Activated CD8-positive, alpha-beta memory T cell treated with anti-CD3 and anti-CD28 coated beads for 24 hours (primary cell): ENCODE measurements around the gene CERK.
"Not testable (repeated sequence)": the region's sequence is repeated elsewhere in the genome, so short reads cannot be mapped to it uniquely, and the experiment has no call there.

Source experiments
- DNase-seq: peaks from one replicate; pipeline ENCODE4 v3.0.0-alpha.2; 2020

The CERK gene, protein sequence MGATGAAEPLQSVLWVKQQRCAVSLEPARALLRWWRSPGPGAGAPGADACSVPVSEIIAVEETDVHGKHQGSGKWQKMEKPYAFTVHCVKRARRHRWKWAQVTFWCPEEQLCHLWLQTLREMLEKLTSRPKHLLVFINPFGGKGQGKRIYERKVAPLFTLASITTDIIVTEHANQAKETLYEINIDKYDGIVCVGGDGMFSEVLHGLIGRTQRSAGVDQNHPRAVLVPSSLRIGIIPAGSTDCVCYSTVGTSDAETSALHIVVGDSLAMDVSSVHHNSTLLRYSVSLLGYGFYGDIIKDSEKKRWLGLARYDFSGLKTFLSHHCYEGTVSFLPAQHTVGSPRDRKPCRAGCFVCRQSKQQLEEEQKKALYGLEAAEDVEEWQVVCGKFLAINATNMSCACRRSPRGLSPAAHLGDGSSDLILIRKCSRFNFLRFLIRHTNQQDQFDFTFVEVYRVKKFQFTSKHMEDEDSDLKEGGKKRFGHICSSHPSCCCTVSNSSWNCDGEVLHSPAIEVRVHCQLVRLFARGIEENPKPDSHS

DNA sequence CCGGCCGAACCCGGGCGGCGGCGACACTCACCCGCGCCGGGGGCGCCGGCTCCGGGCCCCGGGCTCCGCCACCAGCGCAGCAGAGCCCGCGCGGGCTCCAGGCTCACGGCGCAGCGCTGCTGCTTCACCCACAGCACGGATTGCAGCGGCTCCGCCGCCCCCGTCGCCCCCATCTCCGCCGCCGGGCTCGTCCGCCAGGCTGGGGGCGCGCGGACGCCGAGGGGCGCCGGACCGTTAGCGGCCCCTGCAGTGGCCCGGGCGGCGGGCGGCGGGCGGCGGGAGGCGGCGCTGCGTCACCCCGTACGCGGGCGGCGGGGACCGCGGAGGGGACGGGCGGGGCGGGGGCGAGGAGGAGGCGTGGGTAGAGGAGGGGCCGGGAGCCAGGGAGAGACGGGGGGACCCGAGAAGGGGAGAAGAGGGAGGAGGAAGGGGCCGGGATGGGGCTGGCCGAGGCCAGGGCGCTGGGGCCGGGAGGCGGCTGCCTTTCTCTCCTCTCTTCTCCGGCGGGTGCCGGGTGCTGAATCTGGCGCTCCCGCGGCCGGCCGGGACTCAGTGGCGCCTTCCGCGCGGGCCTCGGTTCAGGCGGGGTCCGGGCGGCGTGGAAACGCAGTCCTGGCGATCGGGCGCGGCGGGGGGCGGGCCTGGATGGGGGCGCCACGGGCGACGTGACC, at the start of gene CERK:
CERK (minus strand) TSS at position 277 of the 671 bp plus-strand sequence; CDS start at position 173, 104 bp downstream.
- DNase-seq: peak; percentile 81

DNA sequence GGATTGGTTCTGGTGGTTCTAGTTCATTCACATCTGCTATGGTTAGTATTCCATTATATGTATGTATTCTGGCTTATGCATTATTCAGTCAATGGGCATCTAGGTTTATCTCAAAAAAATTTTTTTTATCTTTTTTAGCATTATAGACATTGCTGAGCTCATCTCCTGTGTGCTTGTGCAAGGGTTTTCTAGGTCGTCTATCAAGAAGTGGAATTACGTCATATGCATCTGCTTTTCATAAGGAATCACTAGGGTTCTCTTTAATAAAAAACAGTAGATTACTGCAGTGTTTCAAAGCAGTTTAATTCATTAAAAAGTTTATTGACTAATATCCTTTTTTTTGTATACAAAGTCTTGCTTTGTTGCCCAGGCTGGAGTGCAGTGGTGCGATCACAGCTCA, 45.7 kb upstream of the CERK start:
- DNase-seq: no peak

DNA sequence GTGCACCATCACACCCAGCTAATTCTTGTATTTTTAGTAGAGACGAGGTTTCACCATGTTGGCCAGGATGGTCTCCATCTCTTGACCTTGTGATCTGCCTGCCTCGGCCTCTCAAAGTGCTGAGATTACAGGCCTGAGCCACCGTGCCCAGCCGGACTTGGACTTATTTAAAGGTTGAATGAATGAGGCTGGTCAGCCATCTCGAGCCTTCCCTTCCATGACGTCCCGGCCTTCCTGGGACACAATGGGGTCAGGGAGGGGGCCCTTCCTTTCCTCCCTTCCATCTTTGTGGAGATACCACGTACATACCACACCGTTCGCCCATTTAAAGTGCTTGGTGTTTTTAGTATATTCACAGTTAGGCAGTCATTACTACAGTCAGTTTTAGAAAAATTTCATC, 44.1 kb upstream of the CERK start:
- not testable (repeated sequence) for DNase-seq

DNA sequence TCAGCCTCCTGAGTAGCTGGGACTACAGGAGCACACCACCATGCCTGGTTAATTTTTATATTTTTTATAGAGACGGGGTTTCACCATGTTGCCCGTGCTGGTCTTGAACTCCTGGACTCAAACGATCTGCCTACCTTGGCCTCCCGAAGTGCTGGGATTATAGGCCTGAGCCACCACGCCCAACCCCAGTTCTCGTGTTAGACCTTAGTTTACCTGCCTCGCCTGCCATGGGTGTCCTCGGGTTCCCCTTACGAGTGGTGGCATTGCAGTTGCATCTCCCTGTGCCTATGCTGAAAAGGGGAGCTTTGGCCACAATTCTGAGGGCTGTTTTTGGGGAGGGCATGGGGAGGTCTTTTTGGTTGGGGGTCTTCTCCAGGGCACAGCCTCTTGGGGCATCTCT, 43.2 kb upstream of the CERK start:
- DNase-seq: no peak

DNA sequence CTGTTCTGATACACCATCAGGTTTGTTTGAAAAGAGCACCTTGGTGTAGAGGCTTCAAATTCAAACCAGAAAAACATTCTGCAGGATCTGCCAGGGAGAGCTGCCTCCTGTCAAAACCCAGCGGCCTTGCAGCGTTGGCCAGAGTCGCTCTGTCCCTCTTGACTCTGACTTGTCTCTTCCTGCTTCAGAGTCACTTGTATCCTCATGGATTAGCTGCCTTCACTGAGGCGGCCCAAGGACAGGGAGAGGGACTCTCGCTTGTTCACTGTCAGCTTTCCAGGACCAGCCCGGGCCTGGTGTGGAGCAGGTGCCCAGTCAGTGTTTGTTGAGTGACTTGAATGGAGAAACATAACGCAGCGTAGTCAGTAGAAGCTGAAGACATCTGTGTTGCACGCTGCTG, 42.4 kb upstream of the CERK start:
- DNase-seq: no peak

DNA sequence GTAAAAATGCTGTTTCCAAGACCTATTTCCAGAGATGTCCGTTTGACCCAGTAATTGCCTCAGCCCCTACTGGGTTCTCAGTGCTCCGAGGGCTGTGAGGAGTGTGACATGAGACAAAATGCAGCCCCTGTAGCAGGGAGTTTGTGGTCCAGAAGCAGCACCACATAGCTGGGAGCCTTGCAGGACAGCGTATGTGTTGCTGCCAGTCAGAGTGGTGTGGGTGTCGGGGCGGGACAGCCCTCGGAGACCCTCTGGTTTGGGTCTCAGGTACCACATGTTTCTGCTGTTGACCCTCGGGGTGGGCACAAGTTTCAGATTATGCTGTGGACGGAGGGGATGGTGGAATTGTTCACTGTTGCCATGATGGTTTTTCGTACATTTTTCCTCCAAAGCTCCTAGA, 41.6 kb upstream of the CERK start:
- no peak for DNase-seq

DNA sequence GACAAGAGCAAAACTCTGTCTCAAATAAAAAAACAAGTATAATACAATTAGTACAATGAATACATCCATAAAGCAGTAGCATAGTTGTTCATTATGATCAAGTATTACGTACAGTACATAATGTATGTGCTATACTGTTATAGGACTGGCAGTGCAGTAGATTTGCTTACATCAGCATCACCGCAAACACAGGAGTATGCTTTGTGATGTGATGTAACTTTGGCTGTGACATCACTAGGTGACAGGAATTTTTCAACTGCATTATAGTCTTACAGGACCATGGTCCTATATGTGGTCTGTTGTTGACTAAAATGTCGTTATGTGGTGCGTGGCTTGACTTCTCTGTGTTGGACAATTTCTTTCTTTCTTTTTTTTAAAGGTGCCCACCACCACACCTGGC, 41.0 kb upstream of the CERK start:
- DNase-seq: no peak

DNA sequence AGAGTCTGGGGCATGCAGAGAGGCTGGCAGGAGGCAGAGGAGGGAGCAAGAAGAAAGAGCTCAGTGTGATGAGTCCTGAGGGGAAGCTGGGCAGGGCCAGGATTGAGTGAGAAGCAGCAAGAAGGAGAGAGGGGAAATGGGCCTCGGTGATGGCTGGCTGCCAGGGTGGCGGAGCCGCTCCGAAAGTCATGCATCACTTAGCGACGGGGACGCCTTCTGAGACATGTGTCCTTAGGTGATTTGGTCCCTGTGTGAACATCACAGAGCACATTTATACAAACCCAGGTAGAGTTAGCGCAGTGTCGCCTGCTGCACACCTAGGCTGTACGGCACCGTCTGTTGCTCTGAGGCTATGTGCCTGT, 39.5 kb upstream of the CERK start:
- peak; percentile 76 for DNase-seq

DNA sequence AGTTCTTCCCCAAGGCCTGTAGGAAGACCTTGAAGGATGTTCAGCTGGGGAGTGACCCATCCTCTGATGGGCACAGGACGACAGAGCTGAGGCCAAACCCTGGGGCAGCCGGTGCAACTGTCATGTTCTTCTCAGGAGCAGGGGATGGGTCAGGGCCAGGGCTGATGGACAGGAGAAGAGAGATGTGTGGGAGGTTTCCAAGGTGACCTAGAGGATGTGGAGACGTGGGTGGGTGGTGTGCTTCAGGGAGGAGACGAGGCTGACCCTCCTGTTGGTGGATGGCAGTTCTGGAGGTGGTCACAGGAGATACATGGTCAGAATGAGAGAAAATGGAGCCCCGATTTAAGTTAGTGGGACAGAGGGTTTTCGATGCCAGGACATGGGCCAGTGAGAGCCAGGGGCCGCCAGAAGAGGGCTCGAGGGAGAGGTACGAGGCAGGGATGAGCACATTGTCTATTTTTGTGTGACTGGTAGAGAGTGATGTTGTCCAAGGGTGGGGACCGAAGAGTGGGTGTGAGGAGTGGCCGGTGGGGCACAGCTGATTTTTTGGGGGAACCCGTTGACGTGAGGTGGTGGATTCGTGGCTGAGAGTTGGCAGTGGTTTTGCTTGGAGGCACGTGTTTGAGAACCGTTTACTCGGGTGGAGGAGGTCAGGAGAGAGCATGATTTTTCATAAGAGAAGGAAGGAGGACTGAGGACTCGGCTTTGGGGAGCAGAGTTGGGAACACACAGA, 39.0 kb upstream of the CERK start:
- no peak for DNase-seq

DNA sequence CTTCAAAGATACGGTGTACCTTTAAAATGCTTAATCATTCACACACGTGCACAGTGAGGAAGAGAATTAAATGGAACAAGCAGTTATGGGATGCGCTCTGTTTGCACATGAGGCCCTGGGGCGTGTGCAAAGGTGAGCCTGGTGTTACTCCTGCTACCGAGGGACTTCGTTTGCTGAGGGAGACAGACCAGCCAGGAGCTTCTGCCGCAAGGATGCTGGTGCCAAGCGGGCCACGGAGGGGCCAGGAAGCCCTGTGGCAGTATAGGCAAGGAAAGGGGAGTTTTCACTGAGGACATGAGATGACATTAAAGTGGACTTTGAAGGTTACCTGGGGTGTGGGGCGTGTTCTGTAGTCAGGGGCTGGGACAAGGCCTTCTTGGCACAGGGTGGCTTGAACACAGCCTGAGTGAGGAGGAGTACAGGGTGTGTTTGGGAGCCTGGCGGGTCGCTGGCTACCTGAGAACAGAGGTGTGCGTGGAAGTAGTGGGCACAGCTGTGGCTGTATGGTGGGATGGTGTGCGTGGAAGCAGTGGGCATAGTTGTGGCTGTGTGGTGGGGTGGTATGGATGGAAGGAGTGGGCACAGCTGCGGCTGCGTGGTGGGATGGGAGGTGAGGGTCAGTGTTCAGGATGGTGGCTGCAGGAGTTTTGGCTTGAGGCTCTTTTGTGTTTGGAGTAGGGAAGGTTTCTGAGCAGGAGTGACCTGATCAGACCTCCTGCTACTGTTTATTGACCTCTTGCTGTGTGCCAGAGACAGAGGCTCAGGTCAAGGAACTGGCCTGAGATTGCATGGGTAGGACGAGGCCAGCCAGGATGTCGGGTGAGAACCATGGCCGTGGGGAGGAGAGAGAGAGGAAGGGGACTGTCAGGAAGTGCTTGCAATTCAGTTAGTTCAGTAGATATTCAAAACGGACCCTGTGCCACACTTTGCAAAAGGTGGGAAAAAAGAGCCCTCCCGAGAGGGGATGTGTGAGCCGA, 38.1 kb upstream of the CERK start:
- DNase-seq: no peak

DNA sequence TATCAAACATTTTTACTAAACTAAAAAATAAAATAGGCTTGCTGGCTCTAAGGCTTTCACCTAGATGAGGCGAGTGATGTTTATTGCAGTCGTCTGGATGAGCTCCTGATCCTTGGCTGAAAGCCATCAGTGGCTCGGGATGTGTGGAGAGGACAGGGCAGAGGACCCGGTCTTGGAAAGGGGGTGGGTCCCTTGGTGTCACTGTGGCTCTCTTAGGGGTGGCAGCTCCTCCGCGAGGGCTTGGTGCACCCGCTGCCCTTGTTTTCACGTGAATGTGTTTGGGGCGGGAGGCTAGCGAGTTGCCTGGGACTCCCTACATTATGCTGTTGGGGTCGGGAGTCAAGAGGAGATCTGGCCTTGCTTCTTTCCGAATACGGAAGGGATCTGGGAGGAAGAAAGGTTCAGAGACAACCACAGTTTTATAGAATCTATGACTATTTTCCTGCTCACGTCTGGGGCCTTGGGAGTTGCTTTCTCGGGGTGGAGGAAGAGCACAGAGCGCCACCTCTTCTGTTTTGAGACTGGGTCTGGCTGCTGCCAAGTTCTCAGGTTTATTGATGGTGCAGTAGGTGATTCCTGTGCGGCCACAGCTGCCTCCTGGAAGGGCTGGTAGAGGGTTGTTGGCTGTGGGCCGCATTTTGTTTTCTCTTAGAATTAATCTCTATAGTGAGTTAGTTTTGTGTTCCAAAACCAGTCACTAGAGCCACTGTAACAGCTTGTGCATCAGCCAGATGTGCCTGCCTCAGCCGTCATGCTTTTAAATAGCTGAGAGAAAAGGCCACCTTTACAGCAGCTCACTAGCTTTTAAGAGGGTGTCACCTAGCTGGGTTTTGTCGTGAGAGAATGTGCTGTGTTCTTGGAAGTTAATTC, 37.2 kb upstream of the CERK start:
- no peak for DNase-seq

DNA sequence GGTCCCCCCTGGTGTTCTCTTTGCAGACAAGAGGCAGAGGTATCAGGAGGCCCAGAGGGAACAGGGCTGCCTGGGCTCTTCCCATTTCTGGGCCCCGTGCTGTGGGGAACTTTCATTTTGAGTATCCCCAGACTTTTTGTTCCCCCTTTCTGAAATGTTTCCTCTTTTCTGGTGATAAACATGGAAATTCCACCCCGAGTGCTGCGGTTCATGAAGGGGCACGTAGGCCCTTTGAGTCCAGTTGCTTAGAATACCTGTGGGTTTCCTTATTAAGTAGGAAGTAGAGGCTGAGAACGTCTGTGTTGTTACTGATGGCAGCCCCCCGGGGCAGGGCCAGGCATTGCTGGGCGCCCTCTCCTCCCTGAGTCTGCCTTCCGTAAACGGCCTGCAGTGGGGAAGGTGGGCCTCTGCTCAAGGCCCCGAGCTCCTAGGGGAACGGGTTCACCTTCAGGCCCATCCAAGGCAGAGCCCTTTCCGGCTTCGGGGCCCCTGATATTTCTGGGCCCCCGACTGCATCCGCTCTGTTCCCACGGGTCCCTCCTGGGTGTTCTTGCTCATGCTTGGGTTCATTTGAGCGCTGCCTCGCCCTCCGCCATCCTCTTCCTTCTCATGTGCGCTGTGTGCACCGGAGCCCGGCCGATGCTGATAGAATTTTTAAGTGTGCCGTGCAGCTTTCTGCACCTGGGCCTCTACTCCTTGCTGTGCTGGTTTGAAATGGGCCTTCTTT, 36.4 kb upstream of the CERK start:
- peak; percentile 71 for DNase-seq

DNA sequence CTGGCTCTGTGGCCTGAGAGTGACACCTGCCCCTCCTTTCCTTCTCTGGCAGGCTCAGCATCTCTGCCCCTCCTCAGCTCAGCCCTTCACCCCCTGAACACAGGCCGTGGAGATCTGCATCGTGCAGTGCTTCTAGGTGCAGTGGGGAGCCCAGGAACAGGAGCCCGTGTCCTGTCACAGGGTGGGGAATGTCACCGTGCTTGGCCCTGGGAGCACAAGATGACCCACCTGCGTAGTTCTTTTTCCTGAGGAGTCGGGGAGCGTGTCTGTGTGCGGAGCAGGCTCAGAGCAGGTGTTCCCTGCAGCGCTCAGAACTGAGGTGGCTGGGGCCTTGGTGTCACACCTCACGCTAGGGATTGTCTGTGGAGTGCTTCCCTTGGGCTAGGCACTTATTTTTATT, 35.0 kb upstream of the CERK start:
- DNase-seq: no peak

DNA sequence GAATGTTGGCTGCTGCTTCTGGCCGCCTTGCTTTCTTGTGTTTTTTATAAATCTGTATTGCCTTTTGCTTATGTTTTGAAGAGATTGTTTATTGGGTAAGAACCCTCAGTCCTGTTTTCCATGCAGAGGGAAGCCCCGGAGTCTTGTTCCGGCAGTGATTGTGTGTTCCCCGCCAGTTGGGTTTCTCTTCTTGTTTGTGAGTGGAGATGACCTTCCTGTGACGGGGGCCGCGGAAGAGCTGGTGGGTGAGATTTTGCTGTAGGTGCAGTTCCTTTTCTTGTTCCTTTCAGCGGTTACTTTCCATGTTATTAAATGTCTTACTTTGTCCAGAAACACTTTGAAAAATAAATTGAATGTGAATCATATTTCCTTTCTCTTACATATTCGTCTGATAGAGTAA, 32.7 kb upstream of the CERK start:
- no peak for DNase-seq

DNA sequence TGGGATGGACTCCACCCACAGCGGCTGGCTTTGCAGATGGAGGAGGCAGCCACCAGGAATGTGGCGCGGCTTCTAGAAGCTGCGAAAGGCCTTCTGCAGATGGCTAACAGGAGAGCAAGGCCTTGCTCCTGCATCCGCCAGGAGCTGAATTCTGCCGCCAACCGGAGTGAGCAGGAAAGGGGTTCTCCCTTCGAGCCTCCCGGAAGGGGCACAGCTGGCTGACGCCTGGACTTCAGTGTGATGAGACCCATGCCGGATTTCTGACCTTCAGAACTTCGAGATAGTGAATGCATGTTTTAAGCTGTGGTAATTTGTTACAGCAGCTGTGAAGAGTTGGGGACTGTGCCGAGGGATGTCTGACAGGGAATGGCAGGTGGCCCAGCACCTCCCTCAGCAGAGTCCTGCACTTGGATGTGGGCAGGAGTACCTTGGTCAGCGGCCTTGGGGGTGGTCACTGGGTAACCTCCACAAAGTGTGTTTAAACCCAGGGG, 32.1 kb upstream of the CERK start:
- DNase-seq: no peak

DNA sequence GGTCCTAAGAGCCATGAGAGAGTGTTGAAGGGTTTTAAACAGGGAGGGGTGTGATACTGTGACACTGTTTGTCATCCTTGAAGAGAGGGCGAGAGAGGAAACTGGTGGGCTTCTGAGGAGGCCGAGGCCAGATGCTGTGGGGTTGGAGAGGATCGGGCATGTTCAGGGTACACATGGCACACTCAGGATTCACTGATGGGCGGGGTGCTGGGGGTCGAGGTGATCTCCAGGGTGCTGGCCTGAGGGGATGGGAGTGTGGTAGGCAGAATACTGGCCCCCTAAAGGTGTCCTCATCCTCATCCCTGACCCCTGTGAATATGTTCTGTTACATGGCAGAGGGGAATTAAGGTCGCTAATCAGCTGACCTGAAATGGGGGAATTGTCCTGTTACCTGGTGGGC, 31.7 kb upstream of the CERK start:
- no peak for DNase-seq

DNA sequence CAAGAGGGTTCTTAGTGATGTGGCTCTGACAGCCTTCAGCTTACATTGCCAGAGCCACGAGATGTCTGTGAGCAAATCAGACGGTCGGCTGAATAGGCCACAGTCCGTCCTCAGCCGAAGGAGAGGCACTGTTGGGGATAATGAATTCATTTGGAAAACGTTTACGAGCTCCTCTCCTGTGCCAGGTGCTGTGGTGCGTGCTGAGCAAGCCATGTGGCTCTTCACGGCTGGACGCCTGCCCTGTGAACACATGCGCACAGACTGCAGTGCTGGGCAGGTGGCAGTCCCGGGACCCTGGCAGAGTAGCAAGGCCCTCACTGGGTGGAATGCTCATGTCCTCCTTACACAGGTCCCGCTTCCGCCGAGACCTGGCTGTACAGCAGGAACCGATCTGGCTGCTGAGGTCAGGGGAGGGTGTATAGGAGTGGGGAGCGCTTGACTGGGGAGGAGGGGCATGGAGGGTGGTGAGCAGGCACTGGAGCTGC, 31.2 kb upstream of the CERK start:
- no peak for DNase-seq

DNA sequence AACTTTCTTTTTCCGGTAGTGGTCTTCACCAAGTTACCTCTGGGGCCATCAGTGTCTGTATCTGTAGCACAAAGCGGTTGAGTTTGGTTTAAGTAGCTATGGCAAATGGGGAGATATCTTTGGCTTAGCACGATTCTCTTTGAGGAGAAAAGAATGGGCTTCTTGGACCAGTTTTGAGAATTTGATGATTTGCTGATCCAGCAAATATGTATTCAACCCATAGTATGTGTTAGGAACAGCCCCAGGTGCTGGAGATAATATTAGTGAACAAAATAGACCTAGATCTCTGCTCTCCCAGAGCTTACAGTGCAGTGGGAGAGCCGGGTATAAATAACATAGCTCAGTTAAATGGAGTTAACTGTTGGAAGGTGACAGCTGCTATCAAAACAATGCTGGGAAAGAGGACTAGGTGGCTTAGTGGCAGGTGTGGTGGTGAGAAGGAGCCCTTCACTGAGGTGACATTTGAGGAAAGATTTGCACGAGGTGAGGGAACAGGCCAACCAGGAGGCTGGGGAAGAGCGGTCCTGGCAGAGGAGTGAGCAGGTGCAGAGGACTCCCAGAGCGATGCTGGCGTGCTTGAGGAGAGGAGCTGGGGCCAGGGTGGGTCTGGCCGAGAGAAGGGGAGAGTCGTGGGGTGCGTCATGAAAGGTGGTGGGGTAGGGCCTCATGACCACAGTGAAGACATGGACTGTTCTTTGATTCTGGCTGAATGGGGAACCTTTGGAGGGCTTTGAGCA, 29.4 kb upstream of the CERK start:
- no peak for DNase-seq

DNA sequence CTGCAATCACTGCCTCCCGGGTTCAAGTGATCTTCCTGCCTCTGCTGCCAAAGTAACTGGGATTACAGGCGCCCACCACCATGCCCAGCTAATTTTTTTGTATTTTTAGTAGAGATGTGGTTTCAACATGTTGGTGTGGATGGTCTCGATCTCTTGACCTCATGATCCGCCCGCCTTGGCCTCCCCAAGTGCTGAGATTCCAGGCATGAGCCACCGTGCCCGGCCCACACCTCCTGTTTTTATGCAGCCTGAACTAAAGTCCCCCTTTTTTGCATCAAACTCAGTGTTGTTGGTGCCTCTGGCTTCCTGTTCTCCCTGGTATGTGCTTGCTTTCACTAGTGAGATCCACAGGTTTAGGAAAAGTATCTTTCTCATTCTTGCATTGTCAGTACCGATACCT, 28.6 kb upstream of the CERK start:
- no peak for DNase-seq
